GM21786 (cell line): Measurements from ENCODE around the gene MET.
"Not testable (repeated sequence)": the region's sequence is repeated elsewhere in the genome, so short reads cannot be mapped to it uniquely, and the experiment has no call there.

Source experiments
- ATAC-seq: cut with Tn5 transposase; IDR thresholded peaks from one replicate; pipeline ENCODE4 v1.9.1; 2021; ENCODE audit not compliant: unreplicated experiment

The MET gene

DNA sequence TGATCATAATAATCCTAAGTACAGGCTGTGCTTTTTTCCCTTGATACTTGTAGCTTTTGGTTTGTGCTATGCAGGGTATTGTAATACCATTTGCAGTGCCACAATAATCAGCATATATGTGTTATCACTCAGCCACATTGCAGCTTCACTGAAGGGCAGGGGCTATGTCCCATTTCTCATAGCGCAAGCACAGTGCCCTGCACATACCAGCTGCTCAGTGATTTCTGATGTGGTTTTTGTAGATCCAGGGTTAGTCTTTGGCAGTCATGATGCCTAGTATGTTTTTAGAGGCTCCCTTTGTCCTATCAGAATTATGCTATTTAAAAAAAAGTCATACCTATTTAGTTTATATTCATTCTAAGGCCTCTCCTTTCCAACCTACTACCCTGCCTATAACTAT lies 25.8 kb downstream of the MET start:
- ATAC-seq = no peak

DNA sequence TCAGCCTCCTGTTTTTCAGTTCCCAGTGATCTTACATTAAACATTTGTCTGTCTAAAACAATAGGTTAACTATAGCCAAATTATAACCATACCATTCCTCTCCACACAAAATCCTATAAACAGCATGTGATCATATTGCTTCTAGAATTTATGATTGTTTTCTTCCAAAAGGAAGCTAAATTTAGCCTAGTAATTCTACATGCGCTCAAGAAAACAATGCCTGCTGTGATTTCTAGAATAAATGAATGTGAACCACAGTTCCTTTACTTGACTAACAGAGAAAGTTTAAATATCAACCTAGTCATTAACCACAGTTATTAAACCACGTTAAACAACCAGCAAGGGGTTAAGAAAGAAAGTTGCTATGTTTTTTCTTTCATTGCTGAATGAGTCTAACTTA lies 26.4 kb downstream of the MET start:
- ATAC-seq = no peak

DNA sequence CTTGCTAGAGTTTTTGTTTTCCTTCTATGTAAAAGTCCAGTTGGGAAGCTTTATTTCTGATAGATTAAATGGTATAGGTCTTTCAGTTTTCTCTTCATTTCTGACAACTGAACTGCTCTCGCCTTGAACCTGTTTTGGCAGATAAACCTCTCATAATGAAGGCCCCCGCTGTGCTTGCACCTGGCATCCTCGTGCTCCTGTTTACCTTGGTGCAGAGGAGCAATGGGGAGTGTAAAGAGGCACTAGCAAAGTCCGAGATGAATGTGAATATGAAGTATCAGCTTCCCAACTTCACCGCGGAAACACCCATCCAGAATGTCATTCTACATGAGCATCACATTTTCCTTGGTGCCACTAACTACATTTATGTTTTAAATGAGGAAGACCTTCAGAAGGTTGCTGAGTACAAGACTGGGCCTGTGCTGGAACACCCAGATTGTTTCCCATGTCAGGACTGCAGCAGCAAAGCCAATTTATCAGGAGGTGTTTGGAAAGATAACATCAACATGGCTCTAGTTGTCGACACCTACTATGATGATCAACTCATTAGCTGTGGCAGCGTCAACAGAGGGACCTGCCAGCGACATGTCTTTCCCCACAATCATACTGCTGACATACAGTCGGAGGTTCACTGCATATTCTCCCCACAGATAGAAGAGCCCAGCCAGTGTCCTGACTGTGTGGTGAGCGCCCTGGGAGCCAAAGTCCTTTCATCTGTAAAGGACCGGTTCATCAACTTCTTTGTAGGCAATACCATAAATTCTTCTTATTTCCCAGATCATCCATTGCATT lies 27.1 kb downstream of the MET start:
- no peak for ATAC-seq

DNA sequence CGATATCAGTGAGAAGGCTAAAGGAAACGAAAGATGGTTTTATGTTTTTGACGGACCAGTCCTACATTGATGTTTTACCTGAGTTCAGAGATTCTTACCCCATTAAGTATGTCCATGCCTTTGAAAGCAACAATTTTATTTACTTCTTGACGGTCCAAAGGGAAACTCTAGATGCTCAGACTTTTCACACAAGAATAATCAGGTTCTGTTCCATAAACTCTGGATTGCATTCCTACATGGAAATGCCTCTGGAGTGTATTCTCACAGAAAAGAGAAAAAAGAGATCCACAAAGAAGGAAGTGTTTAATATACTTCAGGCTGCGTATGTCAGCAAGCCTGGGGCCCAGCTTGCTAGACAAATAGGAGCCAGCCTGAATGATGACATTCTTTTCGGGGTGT lies 27.7 kb downstream of the MET start:
- no peak for ATAC-seq

DNA sequence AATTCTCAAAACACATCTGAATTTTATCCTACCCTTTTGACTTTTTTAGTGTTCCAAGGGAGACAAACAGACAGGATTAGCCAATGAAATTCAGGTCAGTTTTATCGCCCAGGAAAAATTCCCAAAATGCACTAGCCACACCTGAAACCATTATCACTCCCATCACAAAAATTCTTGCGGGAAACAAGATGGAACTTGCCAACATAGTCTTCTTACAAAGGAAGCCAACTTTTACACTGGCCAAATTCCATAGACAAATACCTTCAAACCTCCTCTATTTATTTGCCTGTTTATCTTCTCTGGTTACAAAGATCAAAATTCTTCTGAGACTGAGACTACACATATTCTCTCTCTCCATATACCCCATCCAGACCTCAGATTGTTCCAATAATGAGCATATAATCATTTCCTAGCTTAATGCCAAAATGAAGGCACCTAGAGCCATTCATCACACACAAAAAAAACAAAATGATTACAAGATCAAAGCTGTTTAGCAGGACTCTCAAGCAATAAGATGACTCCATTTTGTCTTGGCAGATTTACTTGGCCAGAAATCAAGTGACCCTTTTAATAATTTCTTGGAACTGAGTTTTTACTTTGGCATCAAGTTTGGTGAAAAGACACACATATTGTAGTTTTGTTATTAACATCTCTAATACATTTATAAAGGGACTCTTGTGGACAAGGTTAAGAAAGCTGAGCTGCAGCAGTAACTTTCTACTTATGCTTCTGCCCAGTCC lies 30.2 kb downstream of the MET start:
- no peak for ATAC-seq

DNA sequence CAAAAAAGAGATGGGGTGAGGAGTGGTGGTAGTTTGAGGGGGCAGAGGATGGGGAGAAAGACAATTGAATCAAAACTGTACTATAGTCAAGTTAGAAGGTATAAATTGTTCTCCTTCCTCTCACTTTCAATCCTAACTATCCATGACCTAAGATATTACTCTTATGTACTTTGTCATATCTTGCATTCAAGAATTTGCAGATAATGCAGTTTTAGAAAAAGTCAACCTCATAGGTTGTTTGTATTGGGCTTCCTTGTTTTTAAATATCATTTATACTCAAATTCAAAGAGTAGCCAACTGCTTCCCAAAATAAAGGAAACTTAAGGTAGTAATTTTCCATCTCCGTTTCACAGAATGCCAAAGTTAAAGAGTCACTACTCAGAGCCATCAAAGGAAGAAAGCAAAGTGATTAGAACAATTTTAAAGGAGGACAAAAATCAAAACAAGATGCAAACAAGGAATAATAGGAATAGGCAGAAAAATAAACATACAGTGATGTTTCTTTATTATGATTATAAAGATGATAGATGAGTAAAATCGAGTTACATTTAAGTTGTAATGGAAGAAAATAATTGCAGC lies 32.7 kb downstream of the MET start:
- no peak for ATAC-seq

DNA sequence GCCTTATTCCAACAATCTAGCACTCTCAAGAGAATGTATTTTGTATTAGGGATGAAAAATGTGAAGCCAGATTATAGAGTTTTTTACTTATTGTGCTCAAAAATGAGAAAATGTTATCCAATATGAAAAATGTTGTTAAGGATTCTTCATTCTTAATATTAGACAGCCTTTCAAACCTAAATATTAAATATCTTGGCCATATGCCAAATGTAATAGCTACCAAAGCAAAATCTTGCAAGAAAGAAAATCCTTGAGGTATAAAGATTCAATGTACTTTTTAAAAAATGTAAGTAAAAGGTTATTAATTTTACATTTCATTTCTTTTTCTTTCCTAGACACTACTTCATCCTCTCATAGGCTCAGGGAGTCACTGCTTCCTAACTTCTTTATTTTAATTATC lies 33.4 kb downstream of the MET start:
- no peak for ATAC-seq

DNA sequence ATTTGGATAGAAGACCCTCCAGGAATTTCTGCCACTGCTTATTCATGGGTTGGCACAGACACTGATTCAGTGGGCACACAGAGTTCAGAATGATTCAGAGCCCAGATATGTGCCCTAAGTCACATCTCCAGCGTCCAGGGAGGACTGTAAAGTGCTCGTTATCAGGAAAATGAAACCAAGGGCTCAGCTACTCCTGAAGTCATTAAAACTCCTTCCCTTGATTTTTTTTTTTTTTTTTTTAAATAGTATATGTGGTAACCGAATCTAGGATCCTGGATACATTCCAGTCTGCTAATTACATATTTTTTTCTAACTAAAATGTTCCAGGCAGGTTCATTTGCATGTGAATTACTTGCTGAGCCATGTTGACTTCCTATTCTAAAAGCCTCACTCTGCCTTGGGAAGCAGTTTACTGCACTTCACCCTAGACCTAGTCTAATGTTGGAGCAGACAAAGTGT lies 34.7 kb downstream of the MET start:
- ATAC-seq = no peak

DNA sequence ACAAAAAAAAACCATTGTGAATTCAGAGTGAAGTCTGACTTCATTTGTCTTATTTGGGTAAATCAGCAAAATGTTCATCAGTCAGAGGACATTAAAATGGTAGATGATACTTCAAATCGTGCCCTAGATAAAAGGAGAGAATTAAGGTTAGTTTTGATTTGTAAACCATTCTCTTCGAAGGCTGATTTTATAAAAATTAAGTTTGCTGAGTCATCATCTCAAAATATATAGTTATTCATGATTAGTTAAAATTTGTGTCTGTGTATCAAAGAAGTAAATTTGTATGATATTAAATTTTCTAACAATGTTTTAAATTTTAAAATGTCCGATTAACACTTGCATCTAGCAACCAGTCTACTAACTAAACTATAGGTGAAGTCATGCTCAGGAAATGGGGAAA lies 35.3 kb downstream of the MET start:
- ATAC-seq = no peak

DNA sequence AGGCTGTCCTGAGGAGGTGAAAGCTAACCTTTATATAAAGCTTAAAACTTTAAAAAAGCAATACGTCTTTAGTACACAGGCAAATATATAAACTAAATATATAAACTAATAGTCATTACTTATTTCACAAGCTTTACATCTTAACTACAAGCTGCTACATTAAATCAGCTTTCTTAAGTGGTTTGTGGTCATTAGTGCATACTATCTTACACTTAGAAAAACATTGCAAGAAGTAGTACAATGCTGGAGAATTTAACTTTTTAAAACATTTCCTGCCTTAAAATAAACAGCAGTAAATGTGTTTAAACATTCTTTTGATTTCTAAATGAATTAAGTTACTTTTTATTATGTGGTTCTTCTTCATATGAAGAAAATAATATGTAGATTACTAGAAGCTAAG lies 36.3 kb downstream of the MET start:
- ATAC-seq = no peak

DNA sequence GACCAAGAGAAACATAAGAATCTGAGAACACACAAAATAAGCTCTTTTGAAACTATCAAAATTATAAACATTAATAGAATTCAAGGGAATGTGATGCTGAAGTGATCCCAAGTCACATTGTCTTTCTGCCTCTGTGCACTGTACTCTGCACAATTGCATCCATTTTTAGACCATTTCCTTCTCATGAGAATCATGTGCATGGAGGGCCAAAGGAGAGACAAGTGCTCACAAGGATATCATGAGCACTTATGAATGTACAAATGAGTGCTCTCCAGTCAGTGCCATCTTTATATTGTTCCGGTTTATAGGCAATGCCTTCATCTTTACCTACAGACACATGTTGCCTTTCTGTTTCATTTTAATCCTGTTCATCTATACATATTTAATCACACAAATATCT lies 36.9 kb downstream of the MET start:
- ATAC-seq = no peak

DNA sequence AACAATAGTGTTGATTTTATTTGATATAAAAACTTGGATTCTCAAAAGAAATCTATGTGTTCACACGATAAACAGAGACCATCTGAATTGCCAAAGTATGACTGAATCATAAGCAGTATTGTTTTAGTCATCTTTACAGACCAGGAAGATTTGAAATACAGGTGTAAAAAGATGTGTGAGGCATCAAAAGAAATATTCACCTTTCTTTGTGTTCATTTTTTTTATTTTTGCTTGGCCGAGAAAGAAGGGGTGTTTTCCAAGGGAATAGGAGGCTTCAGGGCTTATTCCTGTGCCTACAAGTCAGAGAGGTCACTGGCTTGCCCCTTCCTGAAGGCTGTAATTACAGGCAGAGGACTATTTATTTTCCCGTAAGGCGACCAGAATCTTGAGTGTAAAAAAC lies 37.3 kb downstream of the MET start:
- ATAC-seq = no peak

DNA sequence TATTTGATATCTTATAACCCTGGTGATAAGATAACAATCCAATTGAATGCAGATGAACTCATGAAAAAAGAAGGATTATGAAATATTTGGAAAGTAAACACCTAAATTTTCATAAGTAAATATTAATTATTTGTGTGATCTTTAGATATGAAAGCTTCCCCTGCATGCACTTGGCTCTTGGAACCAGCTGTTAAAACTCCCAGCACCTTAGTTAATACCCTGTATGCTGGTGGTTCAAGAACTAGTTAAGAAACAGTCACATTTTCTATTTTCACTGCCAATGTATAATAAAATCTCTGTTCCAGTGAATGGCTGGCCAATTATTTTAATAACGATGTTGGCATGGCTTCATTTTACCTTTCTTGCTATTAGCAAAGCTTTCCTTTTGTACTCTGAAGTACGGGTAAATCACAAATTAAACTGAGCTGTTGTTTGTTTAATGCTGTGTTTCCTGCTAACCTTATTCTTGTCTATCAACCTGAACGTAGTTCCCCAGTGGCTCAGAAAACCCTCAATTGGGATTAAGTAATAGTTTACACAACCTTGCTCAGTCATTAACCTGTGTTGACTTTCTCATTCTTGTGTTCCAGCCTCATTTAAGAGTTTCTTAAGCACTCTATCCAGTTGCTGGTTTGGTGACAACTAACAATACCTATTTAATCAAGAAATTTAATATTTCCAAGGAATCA lies 38.9 kb downstream of the MET start:
- ATAC-seq = no peak

DNA sequence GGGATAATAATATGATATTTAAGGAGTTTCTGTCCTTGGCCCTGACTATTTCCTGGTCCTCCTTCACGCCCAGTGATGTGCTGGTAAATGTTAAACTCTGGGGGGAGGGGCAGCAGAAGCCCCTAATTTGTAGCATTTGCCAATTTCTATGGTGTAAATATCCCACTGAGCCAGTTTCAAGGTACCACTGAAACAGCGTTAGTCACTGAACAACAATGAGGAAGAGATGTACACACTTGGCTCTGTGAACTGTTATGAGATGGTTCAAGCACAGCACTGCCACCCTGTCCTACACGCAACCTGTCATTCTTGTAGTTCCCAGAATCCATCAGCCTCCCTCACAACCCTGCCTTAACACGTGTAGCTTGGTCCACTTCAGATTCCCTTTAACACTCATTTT lies 39.8 kb downstream of the MET start:
- ATAC-seq = no peak

DNA sequence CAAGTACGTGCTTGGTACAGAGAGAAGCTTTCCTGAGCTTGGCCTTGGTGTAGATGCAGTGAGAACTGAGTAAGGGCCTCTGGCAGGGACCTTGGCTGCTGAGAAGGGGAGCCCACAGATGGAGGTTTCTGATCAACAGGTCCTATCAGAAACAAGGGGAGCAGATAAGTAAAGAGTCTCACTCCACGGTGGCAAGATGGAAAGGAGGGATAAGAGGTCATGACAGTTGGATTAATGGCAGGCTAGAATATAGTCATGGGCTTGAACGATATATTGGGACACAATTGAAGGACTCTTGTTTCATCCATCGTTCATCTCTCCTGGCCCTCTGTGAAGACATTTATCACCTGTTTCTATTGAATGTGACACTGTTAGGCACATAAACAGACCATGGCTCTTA lies 41.5 kb downstream of the MET start:
- ATAC-seq = no peak

DNA sequence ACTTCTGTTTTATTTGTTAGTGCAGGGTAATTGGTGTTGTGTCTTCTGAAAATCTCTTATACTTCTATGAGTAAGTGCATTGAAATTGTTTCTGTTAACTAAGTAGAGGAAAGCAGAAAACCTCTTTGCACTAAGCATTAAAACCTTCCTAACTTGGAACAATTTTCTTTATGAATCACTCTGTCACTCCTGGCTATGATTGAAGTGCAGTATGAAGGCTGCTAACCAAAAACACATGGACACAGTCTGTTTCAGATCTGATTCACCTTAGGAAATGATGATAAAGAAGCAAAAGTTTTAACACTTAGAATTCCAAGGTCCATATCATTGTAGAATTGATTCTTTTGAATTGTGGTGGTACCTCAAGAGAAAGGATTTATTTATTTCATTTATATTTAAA lies 41.9 kb downstream of the MET start:
- ATAC-seq = no peak

DNA sequence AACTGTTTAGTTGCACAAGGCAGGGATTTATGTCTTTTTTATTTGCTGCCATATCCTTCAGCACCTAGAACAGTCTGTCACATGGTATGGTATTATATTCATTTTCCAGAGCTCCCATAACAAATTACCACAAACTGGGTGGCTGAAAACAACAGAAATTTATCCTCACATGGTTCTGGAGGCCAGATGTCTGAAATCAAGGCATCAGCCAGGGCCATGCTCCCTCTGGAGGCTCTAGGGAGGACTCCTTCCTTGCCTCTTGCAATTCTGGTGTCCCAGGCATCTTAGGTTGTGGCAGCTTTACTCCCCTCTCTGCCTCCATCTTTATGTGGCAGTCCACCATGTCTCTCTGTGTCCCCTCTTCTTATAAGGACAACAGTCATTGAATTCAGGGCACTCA lies 43.1 kb downstream of the MET start:
- ATAC-seq = no peak

DNA sequence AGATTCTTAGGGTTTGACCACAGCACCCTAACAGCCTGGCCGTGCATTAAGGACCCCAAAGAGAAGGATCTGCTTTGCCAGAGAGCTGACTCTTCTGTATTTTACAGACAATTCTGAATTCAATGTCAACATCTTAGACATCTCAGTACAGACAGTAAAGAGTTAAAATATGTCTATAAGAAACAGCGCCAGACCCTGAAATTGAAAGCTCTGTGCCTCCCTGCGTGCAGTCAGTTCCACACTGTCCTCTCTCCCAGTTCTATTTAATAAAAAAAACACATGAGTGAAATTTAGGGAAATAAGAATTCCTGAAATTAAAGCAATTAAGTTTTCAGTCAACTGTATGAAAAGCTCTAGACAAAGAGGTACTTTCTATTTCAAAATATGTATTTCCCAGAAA lies 45.1 kb downstream of the MET start:
- ATAC-seq = no peak

DNA sequence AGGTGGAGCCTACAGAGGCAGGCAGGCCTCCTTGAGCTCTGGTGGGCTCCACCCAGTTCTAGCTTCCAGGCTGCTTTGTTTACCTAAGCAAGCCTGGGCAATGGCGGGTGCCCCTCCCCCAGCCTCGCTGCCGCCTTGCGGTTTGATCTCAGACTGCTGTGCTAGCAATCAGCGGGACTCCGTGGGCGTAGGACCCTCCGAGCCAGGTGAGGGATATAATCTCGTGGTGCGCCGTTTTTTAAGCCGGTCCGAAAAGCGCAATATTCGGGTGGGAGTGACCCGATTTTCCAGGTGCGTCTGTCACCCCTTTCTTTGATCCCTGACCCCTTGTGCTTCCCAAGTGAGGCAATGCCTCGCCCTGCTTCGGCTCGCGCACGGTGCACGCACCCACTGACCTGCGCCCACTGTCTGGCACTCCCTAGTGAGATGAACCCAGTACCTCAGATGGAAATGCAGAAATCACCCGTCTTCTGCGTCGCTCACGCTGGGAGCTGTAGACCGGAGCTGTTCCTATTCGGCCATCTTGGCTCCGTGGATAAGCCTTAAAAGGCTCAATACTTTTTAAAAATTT lies 52.0 kb downstream of the MET start:
- ATAC-seq = not testable (repeated sequence)

DNA sequence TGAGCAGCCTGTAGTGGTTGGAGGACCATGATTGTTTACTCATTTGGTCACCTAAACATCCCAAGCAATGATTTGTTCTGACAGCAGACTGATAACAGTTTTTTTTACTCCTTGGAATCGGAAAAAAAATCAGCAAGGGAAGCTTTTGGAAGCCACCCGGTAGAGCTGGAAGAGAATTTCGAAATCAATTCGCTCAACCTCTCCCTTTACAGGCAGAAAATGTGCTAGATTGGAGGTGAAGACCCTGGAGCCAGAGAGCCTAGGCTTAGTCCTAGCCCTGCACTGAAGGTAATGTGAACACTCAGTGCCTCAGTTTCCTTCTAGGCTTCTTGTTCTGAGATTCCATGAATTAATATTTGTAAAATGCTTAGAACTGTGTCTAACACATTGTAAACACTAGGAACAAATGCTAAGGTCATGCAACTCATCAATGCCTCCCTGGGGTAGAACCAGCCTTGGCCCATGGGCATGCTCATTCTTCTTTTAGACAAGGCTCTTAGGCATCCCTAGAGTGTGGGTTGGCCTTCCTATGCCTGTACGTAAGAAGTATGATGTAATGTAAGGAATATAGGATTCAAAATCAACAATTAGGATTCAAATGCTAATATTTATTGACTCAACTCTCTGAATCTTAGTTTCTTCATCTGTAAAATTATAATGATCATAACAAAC lies 52.7 kb downstream of the MET start:
- ATAC-seq = no peak

DNA sequence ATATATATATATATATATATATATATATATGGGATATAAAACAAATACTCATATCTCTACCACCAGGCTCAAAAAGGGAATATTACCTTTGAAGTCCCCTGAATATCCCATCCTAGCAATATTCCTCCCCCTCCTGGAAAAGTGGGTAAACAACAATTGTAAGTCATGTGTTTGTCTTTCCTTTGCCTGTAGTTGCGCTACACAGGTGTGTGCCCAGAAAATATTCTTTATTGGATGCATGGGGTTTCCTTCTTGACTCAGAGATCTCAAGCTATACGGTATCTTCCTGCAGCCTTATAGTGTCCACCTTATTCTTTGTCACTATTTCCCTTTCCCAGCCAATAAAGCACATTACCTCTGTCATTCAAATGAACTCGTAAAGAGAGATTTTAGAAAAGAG lies 54.2 kb downstream of the MET start:
- ATAC-seq = no peak
